ENCODE results near the gene PIK3R5. TPM values are rescaled to one million over a fixed set of nuclear protein-coding genes. Genes with fewer than 3 reads are reported as not detected.

The PIK3R5 gene
- total and polyA plus RNA-seq, 4 donors: 11.7 to 70.9 (median 35.0) TPM

- H3K9ac ChIP-seq (ENCODE audit: insufficient read depth in 1 of 2, low read length in 2 of 2): no peak overlapping the region
- no peak for TF ChIP-seq CTCF (IDR thresholded peaks at IDR 0.05; ENCODE audit: control extremely low read depth, extremely low read depth)
- peaks cover 0 to 9% (median 3%) of the 10 kb centered on the region in 3 donors for H3K27me3 ChIP-seq (ENCODE audit: control insufficient read depth in 3 of 3, insufficient read depth in 3 of 3, low read length in 2 of 3)
- WGBS, 2 donors: 31 to 36% methylated on average over 2 of the region's 2 CpGs
- peaks cover 0 to 2% (median 0%) of the 10 kb centered on the region in 4 donors for H3K9me3 ChIP-seq (ENCODE audit: control insufficient read depth in 4 of 4, insufficient read depth in 3 of 4, low read length in 3 of 4)
- no peak for DNase-seq
- H3K36me3 ChIP-seq (ENCODE audit: control insufficient read depth in 4 of 4, insufficient read depth in 4 of 4, low read length in 4 of 4): no peaks in the 10 kb centered on the region
- no peak overlapping the region for H3K27ac ChIP-seq (ENCODE audit: low read depth in 1 of 2, low read length in 1 of 2)
- ATAC-seq (ENCODE audit: insufficient read depth, low FRiP score): no peak
- no peaks in the 10 kb centered on the region for H3K4me1 ChIP-seq (ENCODE audit: control insufficient read depth in 5 of 5, insufficient read depth in 5 of 5, low read length in 5 of 5)
- H3K4me3 ChIP-seq: no peak overlapping the region
These were observed 122.2 kb downstream of the PIK3R5 start for GRCh38 chr17:8843344-8843743.

GRCh38 chr17:8841844-8842243, 123.7 kb downstream of the PIK3R5 start:
- H3K27ac ChIP-seq (ENCODE audit: low read depth in 1 of 2, low read length in 1 of 2): no peak overlapping the region
- H3K4me3 ChIP-seq: no peak overlapping the region
- no peaks in the 10 kb centered on the region for H3K4me1 ChIP-seq (ENCODE audit: control insufficient read depth in 5 of 5, insufficient read depth in 5 of 5, low read length in 5 of 5)
- H3K27me3 ChIP-seq (ENCODE audit: control insufficient read depth in 3 of 3, insufficient read depth in 3 of 3, low read length in 2 of 3): peaks cover 0 to 9% (median 3%) of the 10 kb centered on the region in 3 donors
- H3K9me3 ChIP-seq (ENCODE audit: control insufficient read depth in 4 of 4, insufficient read depth in 3 of 4, low read length in 3 of 4): peaks cover 0 to 2% (median 0%) of the 10 kb centered on the region in 4 donors
- H3K36me3 ChIP-seq (ENCODE audit: control insufficient read depth in 4 of 4, insufficient read depth in 4 of 4, low read length in 4 of 4): no peaks in the 10 kb centered on the region
- no peak for ATAC-seq (ENCODE audit: insufficient read depth, low FRiP score)
- no peak overlapping the region for H3K9ac ChIP-seq (ENCODE audit: insufficient read depth in 1 of 2, low read length in 2 of 2)
- TF ChIP-seq CTCF (IDR thresholded peaks at IDR 0.05; ENCODE audit: control extremely low read depth, extremely low read depth): no peak
- DNase-seq: no peak
- 70 to 75% methylated on average over 4 of the region's 4 CpGs for WGBS, 2 donors

GRCh38 chr17:8839410-8839935, 126.0 kb downstream of the PIK3R5 start:
- peaks cover 0 to 2% (median 0%) of the 10 kb centered on the region in 4 donors for H3K9me3 ChIP-seq (ENCODE audit: control insufficient read depth in 4 of 4, insufficient read depth in 3 of 4, low read length in 3 of 4)
- no peaks in the 10 kb centered on the region for H3K36me3 ChIP-seq (ENCODE audit: control insufficient read depth in 4 of 4, insufficient read depth in 4 of 4, low read length in 4 of 4)
- H3K4me1 ChIP-seq (ENCODE audit: control insufficient read depth in 5 of 5, insufficient read depth in 5 of 5, low read length in 5 of 5): no peaks in the 10 kb centered on the region
- 67 to 89% methylated on average over 11 of the region's 11 CpGs for WGBS, 2 donors
- no peak for ATAC-seq (ENCODE audit: insufficient read depth, low FRiP score)
- H3K27me3 ChIP-seq (ENCODE audit: control insufficient read depth in 3 of 3, insufficient read depth in 3 of 3, low read length in 2 of 3): peaks cover 0 to 14% (median 3%) of the 10 kb centered on the region in 3 donors
- no peak overlapping the region for H3K27ac ChIP-seq (ENCODE audit: low read depth in 1 of 2, low read length in 1 of 2)
- no peak overlapping the region for H3K4me3 ChIP-seq
- no peak for DNase-seq
- no peak overlapping the region for H3K9ac ChIP-seq (ENCODE audit: insufficient read depth in 1 of 2, low read length in 2 of 2)
- TF ChIP-seq CTCF (IDR thresholded peaks at IDR 0.05; ENCODE audit: control extremely low read depth, extremely low read depth): no peak
